HG02610 (cell line): ENCODE data around the gene ZSCAN23.
"Not testable (repeated sequence)": the region's sequence is repeated elsewhere in the genome, so short reads cannot be mapped to it uniquely, and the experiment has no call there.

Experiments used
- ATAC-seq: cut with Tn5 transposase; IDR thresholded peaks from one replicate; pipeline ENCODE4 v1.9.1; 2021; ENCODE audit warnings: mild to moderate bottlenecking, moderate library complexity; ENCODE audit not compliant: unreplicated experiment

The ZSCAN23 gene

GRCh38 chr6:28442586-28442985 is 705 bp downstream of the ZSCAN23 start:
- ATAC-seq: no peak

DNA sequence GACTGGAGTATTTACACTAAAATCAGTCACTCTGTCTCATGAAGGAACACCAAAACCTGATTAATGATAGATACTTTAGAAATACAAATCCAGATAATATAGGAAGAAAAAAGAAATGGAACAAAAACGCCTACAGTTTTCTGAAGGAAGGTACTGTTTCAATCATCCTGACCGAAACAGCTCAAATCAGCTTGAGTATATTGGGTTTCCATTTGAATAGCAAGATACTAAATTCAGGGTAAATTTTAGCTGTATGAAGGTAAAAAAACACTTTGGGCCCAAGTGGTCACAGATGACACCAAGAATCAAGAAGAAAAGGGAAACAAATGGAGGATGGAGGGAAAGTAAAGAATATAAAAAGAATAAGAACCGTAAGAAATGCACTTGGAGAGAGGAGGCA is 6.9 kb downstream of the ZSCAN23 start:
- ATAC-seq: no peak

GRCh38 chr6:28433119-28433518 is 10.2 kb downstream of the ZSCAN23 start:
- no peak for ATAC-seq

DNA sequence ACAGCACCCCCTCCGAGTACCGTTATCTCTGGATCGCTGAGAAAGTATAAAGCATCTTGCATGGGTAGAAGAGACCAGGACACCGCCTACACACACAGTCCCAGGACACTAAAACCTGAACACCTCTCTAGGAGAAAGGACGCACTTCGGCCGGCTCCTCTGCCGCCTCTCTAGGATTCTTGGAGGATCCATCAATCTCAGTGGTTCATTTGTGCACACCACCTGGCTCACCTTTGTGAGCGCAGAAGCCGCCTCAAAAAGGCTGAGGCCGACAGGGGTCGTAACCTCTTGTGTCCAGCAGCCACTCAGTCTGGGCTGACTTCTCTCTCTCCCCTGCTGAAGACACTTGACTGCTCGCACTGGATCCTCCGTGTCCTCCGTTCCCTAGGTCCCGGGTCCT is 13.5 kb downstream of the ZSCAN23 start:
- no peak for ATAC-seq

- peak; percentile 77 for ATAC-seq
Measured at GRCh38 chr6:28425944-28426541, 17.2 kb downstream of the ZSCAN23 start.

- no peak for ATAC-seq
Measured at GRCh38 chr6:28424163-28424562, 19.1 kb downstream of the ZSCAN23 start.

- ATAC-seq: no peak
Measured at GRCh38 chr6:28423546-28423945, 19.7 kb downstream of the ZSCAN23 start.

GRCh38 chr6:28413681-28414080 is 29.6 kb downstream of the ZSCAN23 start:
- ATAC-seq: no peak

DNA sequence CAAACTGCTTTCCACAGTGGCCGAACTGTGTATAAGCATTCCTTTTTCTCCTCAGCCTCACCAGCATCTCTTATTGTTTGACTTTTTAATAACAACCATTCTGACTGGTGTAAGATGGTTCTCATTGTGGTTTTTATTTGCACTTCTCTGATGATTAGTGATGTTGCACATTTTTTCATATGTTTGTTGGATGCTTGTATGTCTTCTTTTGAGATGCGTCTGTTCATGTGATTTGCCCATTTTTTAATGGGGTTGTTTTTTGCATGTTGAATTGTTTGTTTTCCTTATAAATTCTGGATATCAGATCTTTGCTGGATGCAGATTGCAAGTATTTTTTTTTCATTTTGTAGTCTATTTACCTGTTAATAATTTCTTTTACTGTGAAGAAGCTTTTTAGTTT is 32.5 kb downstream of the ZSCAN23 start:
- ATAC-seq: no peak

DNA sequence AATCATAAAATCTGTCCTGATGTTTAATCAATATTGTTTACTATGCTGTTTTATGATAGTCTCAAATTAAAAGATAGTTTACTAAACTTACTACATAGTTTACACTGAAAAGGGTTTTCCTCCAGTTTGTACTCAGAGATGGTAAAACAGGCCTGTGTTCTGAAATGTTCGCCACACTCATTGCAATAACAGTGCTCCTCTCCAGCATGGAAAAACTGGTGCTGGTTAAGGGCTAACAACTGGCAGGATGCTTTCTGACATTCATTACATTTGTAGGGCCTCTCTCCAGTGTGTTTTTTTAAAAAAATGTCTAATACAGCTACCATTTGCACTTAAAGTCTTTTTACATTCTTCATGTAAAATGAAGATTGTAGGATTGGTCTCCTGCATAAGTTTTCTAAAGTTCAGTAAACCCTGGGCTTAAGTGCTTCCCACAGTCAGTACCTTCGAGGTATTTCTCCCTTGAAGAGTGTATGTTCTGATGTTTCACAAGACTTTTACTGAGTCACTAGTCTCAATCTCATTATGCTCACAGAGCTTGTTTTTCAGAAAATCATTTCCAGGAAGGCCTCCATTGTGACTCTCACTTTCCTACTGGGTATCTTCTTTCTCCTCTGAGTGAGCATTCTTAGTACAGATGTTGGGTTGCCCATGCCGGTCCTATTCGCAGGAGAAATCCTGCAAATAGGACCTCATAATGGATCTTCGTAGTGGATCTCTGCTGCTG is 35.1 kb downstream of the ZSCAN23 start:
- no peak for ATAC-seq

DNA sequence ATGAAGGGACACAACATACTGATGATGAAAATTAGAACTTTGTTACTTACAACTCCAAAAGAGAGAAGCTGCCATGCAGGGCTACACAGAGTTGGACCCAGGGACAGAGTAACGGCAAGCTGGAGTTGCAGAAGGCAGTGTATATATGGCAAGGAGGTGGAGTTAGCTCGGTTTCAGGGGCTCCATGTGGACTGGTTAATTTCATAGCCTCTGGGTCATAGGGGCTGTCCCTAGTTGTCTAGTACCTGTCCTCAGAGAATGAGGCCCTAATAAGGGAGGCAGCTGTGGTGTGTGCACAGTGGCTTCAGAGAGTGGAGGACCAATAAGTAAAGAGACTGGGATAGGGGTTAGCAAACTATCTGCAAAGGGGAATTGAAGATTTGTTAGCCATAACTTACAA is 35.9 kb downstream of the ZSCAN23 start:
- no peak for ATAC-seq

GRCh38 chr6:28403923-28404322 is 39.4 kb downstream of the ZSCAN23 start:
- ATAC-seq: not testable (repeated sequence)

DNA sequence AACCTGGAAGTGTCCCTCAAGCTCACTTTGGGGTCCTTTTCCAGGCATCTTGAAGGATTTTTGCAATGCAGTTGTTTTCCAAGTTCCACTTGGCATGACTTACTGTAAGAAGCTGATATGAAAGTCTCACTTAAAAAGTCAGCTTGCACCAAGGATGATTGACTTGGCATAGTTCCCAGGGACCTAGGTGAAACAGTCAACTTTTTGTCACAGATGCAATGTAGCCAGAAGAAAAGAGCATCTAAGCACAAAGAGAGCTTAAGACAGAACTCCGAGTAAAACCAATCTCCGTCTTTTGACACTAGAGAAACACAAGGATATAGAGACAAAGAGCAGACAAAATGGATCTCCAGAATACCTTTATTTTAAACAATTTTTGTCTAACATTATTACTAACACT is 41.1 kb downstream of the ZSCAN23 start:
- ATAC-seq: no peak

- no peak for ATAC-seq
Measured at GRCh38 chr6:28401172-28401571, 42.1 kb downstream of the ZSCAN23 start.

DNA sequence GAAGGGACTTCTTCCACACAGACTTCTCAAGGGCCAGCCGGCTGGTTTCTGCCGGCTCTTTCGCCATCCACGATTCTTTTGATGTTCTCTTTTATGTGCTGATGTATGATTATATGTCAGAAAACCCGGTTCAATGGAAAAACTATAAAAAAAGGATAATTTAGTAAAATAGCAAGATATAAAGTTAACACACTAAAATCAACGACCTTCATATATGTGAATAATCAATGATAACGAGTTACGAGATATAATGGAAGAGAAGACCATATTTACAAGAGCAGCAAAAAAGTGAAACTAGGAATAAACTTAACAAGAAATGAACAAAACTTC is 43.2 kb downstream of the ZSCAN23 start:
- ATAC-seq: no peak

DNA sequence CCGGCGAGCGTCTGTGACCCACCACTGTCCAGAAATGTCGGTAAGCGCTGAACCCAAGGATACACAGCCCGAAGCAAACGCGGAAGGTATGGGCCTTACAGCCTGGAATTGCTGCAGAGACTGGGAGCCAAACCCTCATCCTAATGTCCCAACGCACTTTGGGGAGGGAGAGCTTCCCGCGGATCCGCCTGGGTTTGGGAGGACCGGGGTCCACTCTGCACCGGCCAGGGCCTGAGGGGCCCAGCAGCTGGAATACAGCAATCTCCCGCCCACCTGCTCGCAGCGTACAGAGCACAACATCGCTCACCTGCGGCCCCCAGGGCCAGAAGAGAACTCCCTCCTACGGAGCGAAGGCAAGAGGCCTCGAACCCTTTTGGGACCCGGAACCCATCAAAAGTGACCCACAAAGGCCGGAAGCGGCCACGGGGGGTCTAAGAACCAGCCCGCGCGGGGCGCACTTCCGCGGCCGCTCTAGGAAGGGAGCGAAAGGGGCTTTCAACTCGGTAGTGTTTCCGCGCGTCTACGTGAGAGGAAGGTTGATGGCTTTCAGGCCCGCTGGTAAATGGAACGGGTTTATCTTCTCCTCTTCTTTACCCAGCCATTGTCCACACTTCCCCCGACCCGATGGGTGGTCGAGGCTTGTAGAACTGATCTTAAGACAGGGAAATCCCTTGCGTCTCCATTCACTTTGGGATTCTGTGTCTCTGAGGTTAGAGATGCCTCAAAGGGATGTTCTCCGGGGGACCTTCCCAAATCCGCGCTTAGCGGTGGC is 43.8 kb downstream of the ZSCAN23 start, which contains the start of gene ZSCAN12:
Gene ZSCAN12 (minus strand): TSS at position 398 of the 772 bp plus-strand sequence. CDS start 1,342 bp downstream, outside the sequence.
- peak; percentile 91 for ATAC-seq

- ATAC-seq: no peak
Measured at GRCh38 chr6:28395918-28396317, 47.4 kb downstream of the ZSCAN23 start.

- no peak for ATAC-seq
Measured at GRCh38 chr6:28393912-28394662, 49.2 kb downstream of the ZSCAN23 start.

- no peak for ATAC-seq
Measured at GRCh38 chr6:28390688-28391087, 52.6 kb downstream of the ZSCAN23 start.

DNA sequence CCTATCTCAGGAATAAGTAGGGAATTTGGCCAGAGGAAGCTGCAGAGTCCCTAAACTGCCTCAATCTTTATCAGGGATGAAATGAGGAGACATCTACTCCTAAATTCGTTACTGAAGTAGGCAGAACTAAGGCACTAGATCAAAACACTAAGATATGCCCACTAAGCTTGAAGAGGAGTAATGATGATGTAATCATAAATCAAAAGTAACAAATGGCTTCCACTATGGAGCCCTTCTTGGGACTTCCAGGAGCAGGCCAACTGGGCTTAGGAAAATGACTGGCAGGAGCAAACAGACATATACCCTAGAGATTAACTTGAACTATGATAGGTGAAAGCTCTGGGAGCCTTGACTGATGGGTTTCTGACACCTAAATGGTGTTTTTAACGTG is 59.2 kb downstream of the ZSCAN23 start:
- no peak for ATAC-seq
